8988T (cell line): ENCODE results near the gene FAF1.

Source experiments
- DNase-seq: peaks from one replicate; pipeline ENCODE4 v3.0.0; 2011

Gene FAF1

GRCh38 chr1:50527249-50527986 lies 432.6 kb downstream of the FAF1 start:
- DNase-seq: no peak

- DNase-seq: no peak
Measured at GRCh38 chr1:50526431-50526830, 433.6 kb downstream of the FAF1 start.

- DNase-seq: no peak
Measured at GRCh38 chr1:50523548-50523947, 436.5 kb downstream of the FAF1 start.

GRCh38 chr1:50522691-50523342 lies 437.2 kb downstream of the FAF1 start:
- DNase-seq: no peak

GRCh38 chr1:50521703-50522102 lies 438.4 kb downstream of the FAF1 start:
- no peak for DNase-seq

- no peak for DNase-seq
Measured at GRCh38 chr1:50517488-50517887, 442.6 kb downstream of the FAF1 start.

GRCh38 chr1:50516056-50516455 lies 444.0 kb downstream of the FAF1 start:
- DNase-seq: no peak

GRCh38 chr1:50508040-50508586 lies 452.0 kb downstream of the FAF1 start:
- no peak for DNase-seq

- DNase-seq: no peak
Measured at GRCh38 chr1:50505427-50505826, 454.6 kb downstream of the FAF1 start.

- no peak for DNase-seq
Measured at GRCh38 chr1:50503515-50503914, 456.6 kb downstream of the FAF1 start.

- DNase-seq: no peak
Measured at GRCh38 chr1:50502147-50502546, 457.9 kb downstream of the FAF1 start.

- no peak for DNase-seq
Measured at GRCh38 chr1:50497007-50497406, 463.1 kb downstream of the FAF1 start.

GRCh38 chr1:50493710-50494109 lies 466.4 kb downstream of the FAF1 start:
- DNase-seq: no peak

GRCh38 chr1:50492142-50492541 lies 467.9 kb downstream of the FAF1 start:
- no peak for DNase-seq

- DNase-seq: no peak
Measured at GRCh38 chr1:50491142-50491541, 468.9 kb downstream of the FAF1 start.

- DNase-seq: no peak
Measured at GRCh38 chr1:50490640-50491039, 469.4 kb downstream of the FAF1 start.

- no peak for DNase-seq
Measured at GRCh38 chr1:50488876-50489275, 471.2 kb downstream of the FAF1 start.

- DNase-seq: no peak
Measured at GRCh38 chr1:50488356-50488755, 471.7 kb downstream of the FAF1 start.

GRCh38 chr1:50487725-50488124 lies 472.3 kb downstream of the FAF1 start:
- no peak for DNase-seq

- no peak for DNase-seq
Measured at GRCh38 chr1:50481142-50481736, 478.8 kb downstream of the FAF1 start.

- no peak for DNase-seq
Measured at GRCh38 chr1:50476800-50477199, 483.3 kb downstream of the FAF1 start.

GRCh38 chr1:50474859-50475809 lies 484.9 kb downstream of the FAF1 start:
- no peak for DNase-seq

- no peak for DNase-seq
Measured at GRCh38 chr1:50473513-50473912, 486.6 kb downstream of the FAF1 start.
